ENCODE results near the gene BEAN1. TPM values are rescaled to one million over a fixed set of nuclear protein-coding genes. Genes with fewer than 3 reads are reported as not detected.
A peak's percentile ranks its signal among the peaks of the same experiment; 100 is the strongest.

The BEAN1 gene
- total and polyA plus RNA-seq, 7 donors, result 0.35 to 0.41 TPM; not detected in 5

DNA sequence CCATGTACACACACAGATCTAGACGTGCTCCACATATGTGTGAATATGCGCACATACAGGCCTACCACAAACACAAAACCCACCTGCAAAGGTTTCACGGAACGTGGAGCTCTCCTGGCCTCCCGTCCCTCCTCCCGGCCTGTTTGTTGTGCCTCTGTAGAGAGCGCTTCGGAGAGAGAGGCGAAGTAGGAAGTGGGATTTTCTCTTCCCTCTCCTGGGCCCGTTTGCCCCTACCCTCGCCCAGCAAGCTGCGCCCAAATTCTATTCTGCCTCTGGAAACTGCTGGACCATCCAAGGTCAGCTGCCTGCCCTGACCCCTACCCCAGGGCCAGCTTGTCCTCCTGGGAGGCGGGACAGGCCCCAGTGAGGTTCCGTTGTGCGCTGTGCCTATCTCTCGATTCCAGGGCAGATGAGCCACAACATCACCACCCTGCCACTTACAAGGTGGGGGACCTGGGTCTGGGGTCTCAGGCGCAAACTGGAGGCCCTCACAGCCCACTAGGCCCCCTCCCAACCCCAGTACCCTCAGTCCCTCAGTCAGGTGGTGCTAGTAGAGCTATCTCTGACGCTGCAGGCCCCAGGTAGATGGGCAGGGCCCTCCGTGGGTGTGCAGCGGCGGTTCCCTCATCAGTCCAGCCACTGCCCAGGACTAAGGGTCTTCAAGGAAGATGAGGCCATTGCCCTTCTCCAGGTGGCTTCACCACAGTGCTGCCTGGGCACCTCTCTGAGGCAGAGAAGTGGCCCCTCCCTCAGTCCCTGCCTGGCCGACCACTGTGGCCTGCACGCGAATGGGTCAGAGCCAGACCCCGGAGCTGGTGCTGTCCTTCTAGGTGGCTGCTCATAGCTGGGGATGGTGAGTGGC is 54.2 kb downstream of the BEAN1 start:
- Histone ChIP-seq H3K27ac (no peak overlapping the region), H3K4me3 (no peak overlapping the region), H3K4me1 (peaks cover 0 to 4% (median under 1%) of the 10 kb centered on the region in 4 donors), H3K27me3 (peaks cover 0 to 13% (median 0%) of the 10 kb centered on the region in 3 donors), H3K9me3 (no peaks in the 10 kb centered on the region), H3K36me3 (peaks cover 0 to 8% (median 0%) of the 10 kb centered on the region in 4 donors)
- TF ChIP-seq POLR2AphosphoS5 (IDR thresholded peaks at IDR 0.05) (no peak), POLR2A (IDR thresholded peaks at IDR 0.05) (no peak), EP300 (IDR thresholded peaks at IDR 0.05) (no peak)
- TF ChIP-seq, protein P1, sequence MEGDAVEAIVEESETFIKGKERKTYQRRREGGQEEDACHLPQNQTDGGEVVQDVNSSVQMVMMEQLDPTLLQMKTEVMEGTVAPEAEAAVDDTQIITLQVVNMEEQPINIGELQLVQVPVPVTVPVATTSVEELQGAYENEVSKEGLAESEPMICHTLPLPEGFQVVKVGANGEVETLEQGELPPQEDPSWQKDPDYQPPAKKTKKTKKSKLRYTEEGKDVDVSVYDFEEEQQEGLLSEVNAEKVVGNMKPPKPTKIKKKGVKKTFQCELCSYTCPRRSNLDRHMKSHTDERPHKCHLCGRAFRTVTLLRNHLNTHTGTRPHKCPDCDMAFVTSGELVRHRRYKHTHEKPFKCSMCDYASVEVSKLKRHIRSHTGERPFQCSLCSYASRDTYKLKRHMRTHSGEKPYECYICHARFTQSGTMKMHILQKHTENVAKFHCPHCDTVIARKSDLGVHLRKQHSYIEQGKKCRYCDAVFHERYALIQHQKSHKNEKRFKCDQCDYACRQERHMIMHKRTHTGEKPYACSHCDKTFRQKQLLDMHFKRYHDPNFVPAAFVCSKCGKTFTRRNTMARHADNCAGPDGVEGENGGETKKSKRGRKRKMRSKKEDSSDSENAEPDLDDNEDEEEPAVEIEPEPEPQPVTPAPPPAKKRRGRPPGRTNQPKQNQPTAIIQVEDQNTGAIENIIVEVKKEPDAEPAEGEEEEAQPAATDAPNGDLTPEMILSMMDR (IDR thresholded peaks at IDR 0.05), result no peak
- intact Hi-C loops (cut with DNase I), result no loop called here
- peak; percentile 61 for DNase-seq
- 90 to 91% methylated on average over 25 of the region's 25 CpGs for WGBS, 2 donors

GRCh38 chr16:66481943-66482390 is 54.9 kb downstream of the BEAN1 start:
- peaks cover 0 to 8% (median 0%) of the 10 kb centered on the region in 4 donors for H3K36me3 ChIP-seq
- no peaks in the 10 kb centered on the region for H3K9me3 ChIP-seq
- no peak overlapping the region for H3K4me3 ChIP-seq
- peaks cover 0 to 7% (median 0%) of the 10 kb centered on the region in 3 donors for H3K27me3 ChIP-seq
- intact Hi-C loops (cut with DNase I), result no loop called here
- DNase-seq, result no peak
- WGBS, 2 donors, result 69 to 77% methylated on average over 7 of the region's 7 CpGs
- TF ChIP-seq POLR2AphosphoS5 (IDR thresholded peaks at IDR 0.05) (no peak), POLR2A (IDR thresholded peaks at IDR 0.05) (no peak), EP300 (IDR thresholded peaks at IDR 0.05) (no peak)
- TF ChIP-seq, protein P1 (IDR thresholded peaks at IDR 0.05), result no peak
- H3K27ac ChIP-seq, result no peak overlapping the region
- H3K4me1 ChIP-seq, result peaks cover 0 to 10% (median 6%) of the 10 kb centered on the region in 4 donors

DNA sequence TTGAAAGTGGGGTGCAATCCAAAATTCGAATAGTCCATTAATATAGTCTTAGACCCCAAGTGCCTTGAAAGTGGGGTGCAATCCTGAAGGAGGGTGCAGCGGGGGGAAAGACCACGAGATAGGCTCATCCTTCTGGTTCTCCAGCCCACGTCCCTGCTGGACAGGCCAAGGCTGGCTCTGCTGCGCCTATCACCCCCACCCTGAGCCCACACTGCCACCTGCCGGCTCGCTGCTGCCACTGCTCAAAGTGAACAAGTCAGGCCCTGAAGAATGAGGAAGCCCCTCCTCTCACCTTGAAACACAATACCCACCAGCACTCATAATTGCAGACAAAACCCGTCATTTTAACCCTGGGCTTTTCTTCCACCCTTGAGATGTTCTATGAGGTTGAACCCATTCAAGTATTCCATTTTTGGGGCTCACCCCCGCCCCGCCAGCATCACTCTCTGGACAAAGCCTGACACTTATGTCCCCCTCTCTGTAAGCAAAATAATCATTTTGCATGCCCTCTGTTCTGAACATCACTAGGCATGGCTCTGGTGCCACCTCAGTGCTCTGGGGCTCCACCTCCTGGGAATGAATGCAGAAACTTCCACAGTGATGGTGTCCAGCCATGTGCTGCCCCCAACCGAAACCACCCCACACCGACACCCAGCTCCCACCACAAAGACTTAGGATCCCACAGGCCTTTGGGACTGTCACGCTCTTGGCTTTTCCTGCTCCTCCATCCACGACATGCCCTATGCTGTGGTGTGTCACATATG is 56.8 kb downstream of the BEAN1 start:
- Histone ChIP-seq H3K36me3 (peaks cover 0 to 8% (median 0%) of the 10 kb centered on the region in 4 donors), H3K4me3 (no peak overlapping the region), H3K27ac (no peak overlapping the region), H3K9me3 (no peaks in the 10 kb centered on the region), H3K4me1 (peaks cover 0 to 14% (median 12%) of the 10 kb centered on the region in 4 donors), H3K27me3 (no peaks in the 10 kb centered on the region)
- no peak for TF ChIP-seq POLR2AphosphoS5 (IDR thresholded peaks at IDR 0.05)
- no peak for TF ChIP-seq POLR2A (IDR thresholded peaks at IDR 0.05)
- TF ChIP-seq, protein P1 (IDR thresholded peaks at IDR 0.05), result peak; percentile 65 to 90 (median 85)
- TF ChIP-seq EP300 (IDR thresholded peaks at IDR 0.05), result no peak
- DNase-seq, result peak; percentile 80
- intact Hi-C loops (cut with DNase I), result loop anchor here (1.0 to 2.0 kb wide), 2 partner anchors 65 to 78 kb away; no protein-coding TSS in a partner anchor
- WGBS, 2 donors, result 41 to 44% methylated on average over 14 of the region's 14 CpGs

DNA sequence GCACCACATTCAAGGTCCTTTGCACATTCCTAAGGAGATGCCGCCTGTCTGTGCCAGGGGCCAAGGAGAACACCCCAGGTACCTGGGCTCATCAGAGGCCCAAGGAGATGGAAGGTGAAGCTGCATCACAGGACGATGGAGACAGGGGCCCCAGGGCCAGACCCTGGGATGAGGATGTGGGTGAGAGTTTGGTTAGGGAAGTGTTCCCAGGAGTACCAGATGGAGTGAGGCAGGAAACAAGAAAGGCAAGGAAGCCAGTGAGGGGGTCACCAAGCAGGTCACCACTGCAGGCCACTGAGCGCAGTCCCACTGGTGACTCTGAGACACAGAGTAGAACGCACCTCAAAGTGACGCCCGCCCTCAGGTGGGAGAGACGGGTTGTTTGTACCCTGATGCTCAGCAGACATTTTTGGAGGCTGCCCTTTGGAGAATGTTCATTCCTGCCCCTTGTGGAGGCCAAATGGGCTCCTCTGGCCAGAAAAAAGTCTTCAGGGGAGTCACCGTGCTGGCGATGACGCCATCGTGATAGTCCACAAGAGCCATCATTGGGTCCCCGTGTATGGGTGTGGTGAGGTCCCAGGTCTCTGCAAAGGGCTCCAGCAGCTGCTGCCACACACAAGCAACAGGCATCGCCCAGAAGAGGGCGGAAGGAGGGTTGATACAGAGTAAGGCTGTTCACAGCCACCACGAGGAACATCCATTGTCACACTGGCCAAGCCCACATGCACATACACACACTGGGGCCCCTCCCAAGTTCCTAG is 57.5 kb downstream of the BEAN1 start:
- no peak overlapping the region for H3K27ac ChIP-seq
- no peak for DNase-seq
- peaks cover 0 to 8% (median 0%) of the 10 kb centered on the region in 4 donors for H3K36me3 ChIP-seq
- H3K4me1 ChIP-seq, result peaks cover 0 to 14% (median 12%) of the 10 kb centered on the region in 4 donors
- no peaks in the 10 kb centered on the region for H3K27me3 ChIP-seq
- WGBS, 2 donors, result 87% methylated on average over 15 of the region's 15 CpGs
- intact Hi-C loops (cut with DNase I), result loop anchor here (2.0 kb wide), 1 partner anchor 64 kb away; no protein-coding TSS in a partner anchor
- no peak overlapping the region for H3K4me3 ChIP-seq
- TF ChIP-seq EP300 (IDR thresholded peaks at IDR 0.05) (no peak), POLR2A (IDR thresholded peaks at IDR 0.05) (no peak), POLR2AphosphoS5 (IDR thresholded peaks at IDR 0.05) (no peak)
- TF ChIP-seq, protein P1 (IDR thresholded peaks at IDR 0.05), result no peak
- H3K9me3 ChIP-seq, result no peaks in the 10 kb centered on the region
